SK-N-DZ (cell line): Measurements from ENCODE around the gene MED15. TPM values are rescaled to one million over a fixed set of nuclear protein-coding genes. Genes with fewer than 3 reads are reported as not detected.
"Not testable (repeated sequence)": the region's sequence is repeated elsewhere in the genome, so short reads cannot be mapped to it uniquely, and the experiment has no call there.

Experiments used
- DNase-seq: peaks from one replicate; pipeline ENCODE4 v3.0.0-alpha.2; 2015; ENCODE audit warnings: low spot score
- polyA plus RNA-seq, 2 experiments: library from polyadenylated mRNA; depleted of rRNA; stranded (reverse); fragments of >200 nt; gene quantifications; 2 replicates each; pipeline ENCODE4 v1.2.3, GENCODE V29; 2014

The MED15 gene, protein sequence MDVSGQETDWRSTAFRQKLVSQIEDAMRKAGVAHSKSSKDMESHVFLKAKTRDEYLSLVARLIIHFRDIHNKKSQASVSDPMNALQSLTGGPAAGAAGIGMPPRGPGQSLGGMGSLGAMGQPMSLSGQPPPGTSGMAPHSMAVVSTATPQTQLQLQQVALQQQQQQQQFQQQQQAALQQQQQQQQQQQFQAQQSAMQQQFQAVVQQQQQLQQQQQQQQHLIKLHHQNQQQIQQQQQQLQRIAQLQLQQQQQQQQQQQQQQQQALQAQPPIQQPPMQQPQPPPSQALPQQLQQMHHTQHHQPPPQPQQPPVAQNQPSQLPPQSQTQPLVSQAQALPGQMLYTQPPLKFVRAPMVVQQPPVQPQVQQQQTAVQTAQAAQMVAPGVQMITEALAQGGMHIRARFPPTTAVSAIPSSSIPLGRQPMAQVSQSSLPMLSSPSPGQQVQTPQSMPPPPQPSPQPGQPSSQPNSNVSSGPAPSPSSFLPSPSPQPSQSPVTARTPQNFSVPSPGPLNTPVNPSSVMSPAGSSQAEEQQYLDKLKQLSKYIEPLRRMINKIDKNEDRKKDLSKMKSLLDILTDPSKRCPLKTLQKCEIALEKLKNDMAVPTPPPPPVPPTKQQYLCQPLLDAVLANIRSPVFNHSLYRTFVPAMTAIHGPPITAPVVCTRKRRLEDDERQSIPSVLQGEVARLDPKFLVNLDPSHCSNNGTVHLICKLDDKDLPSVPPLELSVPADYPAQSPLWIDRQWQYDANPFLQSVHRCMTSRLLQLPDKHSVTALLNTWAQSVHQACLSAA
- polyA plus RNA-seq (2014; cell fraction: cytosol; rRNA removed), result 13.0 and 18.5 TPM in 2 replicates
- 30.5 and 51.8 TPM in 2 replicates for polyA plus RNA-seq (2014; cell fraction: nucleus; rRNA removed)

- DNase-seq, result peak; percentile 92
Observed at GRCh38 chr22:20507253-20508066, at the start of gene MED15. TSS of gene MED15 (plus strand) at chr22:20507610. CDS start at chr22:20507679, 69 bp downstream.

DNA sequence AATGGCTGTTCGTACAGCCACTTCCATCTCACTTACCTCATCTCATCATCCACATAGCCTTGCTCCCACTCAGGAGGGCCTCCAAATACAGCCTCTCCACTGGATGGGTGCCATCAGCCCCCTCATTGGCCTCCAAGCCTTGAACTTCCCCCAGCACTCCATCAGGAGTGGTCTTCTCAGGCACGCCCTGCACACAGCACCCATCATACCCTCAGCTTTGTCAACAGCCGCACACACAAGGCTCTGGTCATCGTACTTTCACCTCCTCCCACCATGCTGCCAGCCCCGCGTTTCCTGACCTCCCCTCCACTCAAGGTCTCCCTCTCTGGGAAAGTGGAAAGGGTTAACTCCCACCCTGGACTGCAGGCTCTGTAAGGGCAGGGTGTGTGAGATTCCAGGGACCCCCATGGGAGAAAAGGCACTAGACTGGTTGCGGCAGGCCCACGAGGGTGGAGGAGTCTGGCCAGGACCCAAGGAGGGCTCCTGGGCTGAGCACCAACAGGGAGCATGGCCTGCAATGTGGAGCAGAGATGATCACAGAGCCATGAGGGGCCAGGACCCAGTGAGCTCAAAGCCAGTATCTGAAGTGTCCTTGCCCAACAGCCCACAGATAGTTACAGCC lies 48.8 kb upstream of the MED15 start:
- no peak for DNase-seq

GRCh38 chr22:20459152-20459542 lies 48.3 kb upstream of the MED15 start:
- DNase-seq, result no peak

DNA sequence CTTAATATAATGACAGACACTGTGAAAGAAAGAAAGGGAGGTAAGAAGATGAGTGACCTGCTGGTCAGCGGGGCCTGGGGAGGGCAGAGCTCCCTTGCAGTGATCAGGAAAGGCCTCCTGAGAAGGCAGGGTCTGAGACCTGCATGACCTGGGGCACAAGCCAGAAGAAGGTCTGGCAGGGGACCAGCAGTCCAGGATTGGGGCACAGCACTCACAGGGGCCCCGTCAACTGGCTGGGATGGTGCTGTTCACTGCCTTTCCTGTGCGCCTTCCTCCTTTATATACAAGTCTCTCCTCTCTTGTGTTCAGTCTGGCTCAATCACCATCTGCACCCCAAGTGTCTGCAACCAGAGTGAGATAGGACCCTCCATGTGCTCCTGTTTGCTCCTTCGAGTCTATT lies 47.5 kb upstream of the MED15 start:
- no peak for DNase-seq

DNA sequence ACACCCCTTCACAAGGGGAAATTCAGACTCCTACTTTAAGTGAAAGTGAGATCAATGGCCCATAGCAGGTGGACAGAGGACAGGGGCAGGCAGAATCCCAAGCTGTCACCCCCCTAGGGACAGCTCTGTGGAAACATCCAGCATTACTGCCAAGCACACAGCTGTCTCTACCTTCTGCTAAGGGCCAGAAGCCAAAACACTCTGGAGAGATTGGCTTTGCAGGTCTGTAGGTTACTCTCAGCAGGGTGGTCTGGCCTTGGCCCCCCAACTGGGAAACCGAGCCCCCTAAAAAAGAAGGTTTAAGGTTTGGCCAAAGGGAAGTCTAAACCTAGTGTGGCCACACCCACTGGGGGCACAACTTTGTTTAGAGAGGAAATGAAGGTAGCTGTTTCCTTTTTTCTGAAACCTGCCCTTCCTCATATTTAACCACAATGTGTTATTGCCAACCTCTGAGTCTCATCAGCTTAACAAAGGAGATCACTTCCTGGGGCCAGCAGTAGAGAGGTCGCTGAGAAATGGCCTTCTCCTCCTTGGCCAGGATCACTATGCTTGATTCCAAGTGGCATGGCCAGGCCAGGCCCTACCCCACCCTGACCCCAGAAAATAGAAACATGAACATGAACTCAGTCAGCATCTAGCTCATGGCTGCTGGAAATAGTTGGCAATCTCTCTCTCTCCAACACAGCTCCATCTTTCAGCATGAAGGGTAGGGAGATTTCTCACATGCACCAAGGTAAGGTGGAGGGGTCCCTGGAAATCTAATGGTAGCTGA lies 43.9 kb upstream of the MED15 start:
- DNase-seq, result no peak

- DNase-seq, result no peak
Observed at GRCh38 chr22:20464096-20464614, 43.3 kb upstream of the MED15 start.

DNA sequence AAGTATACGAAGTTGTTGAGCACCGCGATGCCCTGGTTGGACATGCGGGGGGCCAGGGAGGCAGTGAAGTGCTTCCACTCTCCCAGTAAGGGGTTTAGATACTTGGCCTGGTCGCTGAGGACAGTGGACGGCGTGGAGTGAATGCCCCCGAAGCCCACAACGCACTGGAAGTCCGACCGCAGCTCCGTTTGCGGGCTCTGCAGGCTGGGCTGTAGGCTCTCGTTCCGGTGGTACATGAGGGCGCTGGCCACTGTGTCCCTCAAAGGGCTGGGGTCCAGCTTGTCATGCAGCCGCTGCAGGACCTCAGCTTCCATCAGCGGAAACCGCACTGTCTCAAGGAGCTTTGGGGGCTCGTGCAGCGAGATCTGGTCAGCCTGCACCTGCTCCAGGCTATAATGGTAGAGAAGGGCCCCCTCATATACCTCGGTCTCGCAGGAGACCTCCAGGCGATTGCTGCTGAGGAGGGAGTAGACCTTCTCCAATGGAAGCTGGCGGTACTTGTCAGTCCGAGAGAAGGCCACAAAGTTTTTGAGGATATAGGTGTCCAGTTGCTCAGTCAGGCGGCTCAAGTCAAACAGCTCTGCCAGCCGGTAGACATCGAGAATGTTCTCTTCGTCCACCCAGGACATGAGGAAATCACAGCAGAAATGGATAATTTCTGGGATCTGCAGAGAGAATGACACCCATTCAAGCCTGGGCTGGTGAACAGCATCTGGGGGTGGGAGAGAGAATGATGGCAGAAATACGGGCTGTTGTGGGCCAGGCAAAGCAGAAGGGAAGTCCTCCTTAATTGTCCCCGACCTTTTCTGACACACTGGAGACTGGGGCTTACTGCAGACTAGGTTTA lies 42.3 kb upstream of the MED15 start:
- no peak for DNase-seq

DNA sequence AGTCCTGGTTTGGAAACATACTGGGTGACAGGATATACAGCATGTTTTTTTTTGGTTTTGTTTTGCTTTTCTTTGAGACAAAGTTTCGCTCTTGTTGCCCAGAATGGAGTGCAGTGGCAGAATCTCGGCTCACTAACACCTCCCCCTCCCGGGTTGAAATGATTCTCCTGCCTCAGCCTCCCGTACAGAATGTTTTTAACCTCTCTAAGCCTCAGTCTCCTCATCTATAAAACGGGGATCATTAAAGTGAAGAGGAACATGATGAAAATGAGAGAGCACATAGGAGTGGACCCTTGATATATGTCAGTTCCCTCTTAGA lies 41.7 kb upstream of the MED15 start:
- DNase-seq, result no peak

GRCh38 chr22:20466659-20467379 lies 40.6 kb upstream of the MED15 start:
- DNase-seq, result no peak

DNA sequence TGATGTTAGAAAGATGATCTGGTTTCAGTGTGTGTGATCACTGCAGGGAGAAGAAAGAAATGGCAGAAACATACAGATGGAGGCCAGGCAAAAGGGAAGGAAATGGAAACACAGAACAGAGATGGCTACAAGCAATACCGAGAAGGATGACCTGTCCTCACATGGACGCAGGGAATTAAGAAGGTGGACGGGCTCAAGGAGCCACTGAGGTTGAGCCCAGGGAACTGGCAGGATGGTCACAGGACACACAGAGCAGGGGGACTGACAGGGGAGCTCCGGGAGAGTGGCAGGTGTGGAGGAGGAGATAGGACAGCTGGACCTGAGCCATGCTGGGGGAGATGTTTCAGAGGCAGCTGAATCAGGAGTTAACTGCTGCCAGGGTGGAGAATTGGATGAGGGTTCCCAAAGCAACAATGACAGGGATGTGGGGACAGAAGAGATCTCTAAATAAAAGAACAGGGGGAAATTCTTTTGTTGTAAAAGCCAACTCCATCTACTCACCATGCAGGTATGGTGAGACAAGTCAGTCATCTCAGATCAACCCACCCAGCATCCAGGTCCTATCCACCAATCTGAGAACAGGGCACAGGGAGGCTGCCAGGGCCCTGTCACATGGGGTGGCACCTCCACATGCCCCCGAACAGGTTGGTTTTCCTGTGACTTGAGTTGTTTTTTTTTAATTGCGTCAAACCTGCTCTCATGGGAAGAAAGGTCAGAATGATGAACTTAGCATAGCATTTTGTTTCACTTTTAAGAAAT lies 38.1 kb upstream of the MED15 start:
- DNase-seq, result no peak

GRCh38 chr22:20470525-20470924 lies 36.9 kb upstream of the MED15 start:
- DNase-seq, result not testable (repeated sequence)

DNA sequence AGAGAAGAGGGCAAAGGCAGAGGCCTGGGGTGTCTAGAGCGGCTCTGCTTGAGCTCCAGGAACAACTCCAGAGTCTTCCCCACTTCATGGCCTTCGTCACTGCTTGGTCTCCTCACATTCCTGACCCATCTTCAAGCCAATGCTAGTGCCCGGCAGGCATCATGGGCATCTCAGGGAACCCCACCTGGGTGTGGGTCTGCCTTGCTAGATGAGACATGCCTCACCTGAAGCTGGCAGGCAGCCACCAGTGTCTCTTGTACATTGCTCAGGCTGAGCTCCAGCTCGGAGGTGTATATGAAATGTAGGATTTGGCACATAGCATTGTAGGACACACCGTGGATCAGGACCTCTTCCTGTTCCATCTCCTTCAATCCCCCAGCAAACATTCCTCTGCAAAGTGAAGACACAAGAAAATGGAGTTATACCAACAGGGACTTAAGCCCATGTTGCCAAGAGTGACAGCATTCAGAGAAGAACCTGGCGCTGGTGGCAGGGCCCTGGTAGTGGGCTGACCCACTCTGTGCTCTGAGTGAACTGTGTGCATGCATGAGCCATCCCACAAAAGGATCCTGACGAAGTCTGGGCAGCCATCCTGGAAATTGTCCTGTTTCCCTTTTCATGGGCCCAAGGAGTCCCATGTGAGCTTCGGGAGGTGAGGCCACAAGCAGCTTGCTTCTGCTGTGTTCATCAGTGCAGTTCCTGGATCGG lies 36.1 kb upstream of the MED15 start:
- DNase-seq, result no peak

GRCh38 chr22:20472629-20473442 lies 34.6 kb upstream of the MED15 start:
- no peak for DNase-seq

- DNase-seq, result no peak
Observed at GRCh38 chr22:20475115-20475436, 32.3 kb upstream of the MED15 start.

DNA sequence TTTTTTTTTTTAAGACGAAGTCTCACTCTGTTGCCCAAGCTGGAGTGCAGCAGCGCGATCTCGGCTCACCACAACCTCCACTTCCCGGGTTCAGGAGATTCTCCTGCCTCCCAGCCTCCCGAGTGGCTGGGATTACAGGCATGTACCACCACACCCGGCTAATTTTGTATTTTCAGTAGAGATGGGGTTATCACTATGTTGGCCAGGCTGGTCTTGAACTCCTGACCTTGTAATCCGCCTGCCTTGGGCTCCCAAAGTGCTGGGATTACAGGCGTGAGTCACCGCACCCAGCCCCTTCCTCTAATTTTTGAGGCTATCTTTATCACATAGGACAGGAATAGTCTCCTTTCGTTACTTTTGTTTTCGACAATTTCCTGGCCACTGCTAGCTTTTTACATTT lies 31.8 kb upstream of the MED15 start:
- DNase-seq, result not testable (repeated sequence)

GRCh38 chr22:20478059-20478458 lies 29.4 kb upstream of the MED15 start:
- DNase-seq, result not testable (repeated sequence)
